HepG2 (cell line): Measurements from ENCODE around the gene RDH8. TPM values are rescaled to one million over a fixed set of nuclear protein-coding genes. Genes with fewer than 3 reads are reported as not detected.

Source experiments
- ATAC-seq: fragments of 200-7000 bp; cut with Tn5 transposase; 3 replicates; pipeline ENCODE4 v1.9.1; 2020; ENCODE audit warnings: mild to moderate bottlenecking, moderate library complexity
- BruUV-seq: library from RNA; stranded (reverse); fragments of 400-500 nt; replicated peaks from 2 replicates; lab custom pipeline; 2021; lab: Mats Ljungman, UMichigan
- CTCF ChIA-PET: fragments of 300-600 bp; formaldehyde crosslinking; extraction: SDS; loops from one replicate; lab custom pipeline; 2021; ENCODE audit warnings: low total read pairs, inconsistent platforms, low intra/inter-chr PET ratio; lab: Yijun Ruan, JAX
- POLR2A ChIA-PET: fragments of 350-600 bp; sonication (Branson Sonifier 250); formaldehyde crosslinking; loops from one replicate; lab custom pipeline; 2020; ENCODE audit warnings: antibody characterized with exemption, inconsistent platforms; lab: Yijun Ruan, JAX
- DNase-seq: peaks from one replicate; pipeline ENCODE4 v3.0.0-alpha.2; 2015; ENCODE audit warnings: low spot score
- FAIRE-seq: peaks from 3 replicates; lab custom pipeline; 2011; peaks lifted over from hg19 to GRCh38; lab: Jason Lieb, UNC
- H2AFZ ChIP-seq: one replicate; pipeline ENCODE4 v1.6.1; 2011; ENCODE audit warnings: low read length, inconsistent platforms
- H3K27ac ChIP-seq: fragments of 300-600 bp; 3 replicates; pipeline ENCODE4 v1.8.0; 2011; ENCODE audit warnings: mixed run types, mild to moderate bottlenecking, mixed read lengths, low read length, inconsistent platforms; ENCODE audit not compliant: insufficient read depth; ENCODE audit errors: extremely low read length
- H3K27me3 ChIP-seq, 2 experiments: fragments of 200-600 bp in 1 of 2; 2 replicates in 1 of 2; 3 replicates in 1 of 2; pipeline versions ENCODE4 v1.6.0 to v1.8.0; 2011; ENCODE audit warnings: low read length in 2 of 2, mild to moderate bottlenecking in 2 of 2, moderate library complexity in 2 of 2, inconsistent platforms in 1 of 2; ENCODE audit not compliant: insufficient read depth in 2 of 2, control insufficient read depth in 1 of 2
- H3K36me3 ChIP-seq, 2 experiments: fragments of 200-600 bp in 1 of 2; replicated peaks in 1 of 2; 2 replicates in 1 of 2; 3 replicates in 1 of 2; pipeline versions ENCODE4 v1.5.1 to v1.8.0; 2011; ENCODE audit warnings: low read length in 2 of 2, inconsistent platforms in 1 of 2; ENCODE audit not compliant: insufficient read depth in 2 of 2, control insufficient read depth in 1 of 2
- H3K4me1 ChIP-seq: 2 replicates; pipeline ENCODE4 v1.5.1; 2012; ENCODE audit warnings: low read length, inconsistent platforms; ENCODE audit not compliant: insufficient read depth
- H3K4me2 ChIP-seq: 2 replicates; pipeline ENCODE4 v1.6.0; 2011; ENCODE audit warnings: low read depth, low read length, inconsistent platforms
- H3K4me3 ChIP-seq, 3 experiments: fragments of 200-600 bp in 1 of 3; sonication (generic), shearing (Covaris generic) in 1 of 3; replicated peaks in 1 of 3; 2 replicates each; pipeline ENCODE4 v1.5.1; 2011 to 2016; ENCODE audit warnings: low read length in 3 of 3, inconsistent platforms in 2 of 3, low read depth in 2 of 3, mild to moderate bottlenecking in 2 of 3, control low read depth in 1 of 3, mixed read lengths in 1 of 3; ENCODE audit not compliant: insufficient read depth in 1 of 3
- H3K79me2 ChIP-seq: one replicate; pipeline ENCODE4 v1.6.1; 2011; ENCODE audit warnings: low read length, inconsistent platforms; ENCODE audit not compliant: insufficient read depth
- H3K9ac ChIP-seq: 2 replicates; pipeline ENCODE4 v1.6.0; 2011; ENCODE audit warnings: mild to moderate bottlenecking, low read depth, low read length, inconsistent platforms; ENCODE audit not compliant: insufficient read depth
- H3K9me3 ChIP-seq: 2 replicates; pipeline ENCODE4 v1.5.1; 2012; ENCODE audit warnings: mild to moderate bottlenecking, low read length
- H4K20me1 ChIP-seq: 2 replicates; pipeline ENCODE4 v1.6.0; 2011; ENCODE audit warnings: inconsistent platforms, mild to moderate bottlenecking, low read length, moderate library complexity; ENCODE audit not compliant: insufficient read depth
- ADNP ChIP-seq: sonication (generic); formaldehyde crosslinking; IDR thresholded peaks from 2 replicates; pipeline ENCODE4 v1.4.0; 2020; ENCODE audit warnings: missing genetic modification reagents
- AGO1 ChIP-seq: fragments of 200-400 bp; formaldehyde crosslinking; IDR thresholded peaks from 2 replicates; pipeline ENCODE4 v1.6.1; 2017; ENCODE audit warnings: mild to moderate bottlenecking, low read depth, low read length, moderate library complexity; ENCODE audit not compliant: poor library complexity, severe bottlenecking
- FOXK1 ChIP-seq: sonication (generic); formaldehyde crosslinking; IDR thresholded peaks from 2 replicates; pipeline ENCODE4 v1.4.0; 2020; ENCODE audit warnings: low read depth, missing genetic modification reagents, borderline replicate concordance
- KLF9 ChIP-seq: IDR thresholded peaks from 2 replicates; pipeline ENCODE4 v1.6.1; 2016; ENCODE audit warnings: low read depth
- MIER3 ChIP-seq: IDR thresholded peaks from 2 replicates; pipeline ENCODE4 v1.6.1; 2016; ENCODE audit warnings: missing compliant biosample characterization, borderline replicate concordance
- PHF21A ChIP-seq: sonication (generic); formaldehyde crosslinking; IDR thresholded peaks from 2 replicates; pipeline ENCODE4 v1.5.0; 2020; ENCODE audit warnings: mild to moderate bottlenecking, missing genetic modification reagents
- POLR2AphosphoS5 ChIP-seq: IDR thresholded peaks from 2 replicates; pipeline ENCODE4 v1.6.1; 2012; ENCODE audit warnings: low read depth, low read length
- ZNF101 ChIP-seq: sonication (generic); formaldehyde crosslinking; IDR thresholded peaks from 2 replicates; pipeline ENCODE4 v1.4.0; 2020; ENCODE audit warnings: mild to moderate bottlenecking, low read depth, missing genetic modification reagents, borderline replicate concordance
- ZNF724P ChIP-seq: sonication (generic); formaldehyde crosslinking; IDR thresholded peaks from 2 replicates; pipeline ENCODE4 v1.8.0; 2022; ENCODE audit warnings: missing genetic modification reagents, borderline replicate concordance
- WGBS: methylation state at CpG from one replicate; pipeline ENCODE4 v1.1.6; 2017; ENCODE audit warnings: low lambda C conversion rate; 5-methylcytosine and 5-hydroxymethylcytosine counted together
- in situ Hi-C: cut with HindIII; loops from 2 replicates; pipeline ENCODE4 v1.10.0; 2017; ENCODE audit warnings: low pct_unique_long_range_greater_than_20kb; ENCODE audit not compliant: extremely low pct_ligation_motif_present
- intact Hi-C: fragments of 100-400 bp; cut with micrococcal nuclease; formaldehyde crosslinking; loops from one replicate; pipeline ENCODE4 v1.10.0; 2022; ENCODE audit not compliant: unreplicated experiment
- polyA plus RNA-seq, 8 experiments: library from polyadenylated mRNA; depleted of rRNA in 3 of 8; stranded (reverse) in 7 of 8; unstranded in 1 of 8; fragments of >200 nt; fragmentation: Illumina TruSeq in 4 of 8; extraction: Trizol in 4 of 8; gene quantifications; 2 replicates each; pipeline versions ENCODE4 v1.2.1 to v1.2.3, GENCODE V29; 2011 to 2016; ENCODE audit warnings: low read depth in 4 of 8, missing spikeins in 1 of 8, mixed read lengths in 1 of 8; ENCODE audit not compliant: insufficient read depth in 1 of 8
- total RNA-seq, 5 experiments: library from RNA; depleted of rRNA; stranded (reverse); fragments of >200 nt; fragmentation: Illumina TruSeq; extraction: Trizol; gene quantifications; 2 replicates each; pipeline ENCODE4 v1.2.3, GENCODE V29; 2016; ENCODE audit warnings: low read depth in 1 of 5

Gene RDH8
- total and polyA plus RNA-seq, 2 of the 13 experiments (the other 11 are each of a cell fraction or from before 2014, with no cell fraction given): not detected

- Histone ChIP-seq H3K27me3 (peaks cover 2 to 38% of the 10 kb centered on the region in 2 experiments), H3K9me3 (no peaks in the 10 kb centered on the region)
- TF ChIP-seq PHF21A (CRISPR knock-in tag) (no peak), ZNF101 (CRISPR knock-in tag) (no peak), MIER3 (no peak)
- TF ChIP-seq, all 625 proteins: peak for 0
- Histone ChIP-seq H4K20me1 (0 out of 2 replicates have a peak, but pooled peaks cover 2% of the 10 kb centered on the region), H2AFZ (no peak overlapping the region), H3K27ac (no peak overlapping the region), H3K9ac (no peak overlapping the region), H3K4me3 (no peak overlapping the region), H3K4me1 (no peaks in the 10 kb centered on the region), H3K36me3 (no peaks in the 10 kb centered on the region), H3K4me2 (no peak overlapping the region), H3K79me2 (no peaks in the 10 kb centered on the region)
- intact Hi-C loops (no loop called here), in situ Hi-C loops (no loop called here)
- ChIA-PET POLR2A (no interaction called here), CTCF (no interaction called here)
- DNase-seq (no peak), ATAC-seq (no peak), FAIRE-seq (no peak)
- WGBS: 36% methylated on average over 9 of the region's 9 CpGs
- BruUV-seq: no TSS peak
Measured at GRCh38 chr19:10010939-10011338, 2.3 kb upstream of the RDH8 start.

GRCh38 chr19:10011974-10012373 is 1.3 kb upstream of the RDH8 start:
- H3K27ac ChIP-seq: no peak overlapping the region
- no peaks in the 10 kb centered on the region for H3K36me3 ChIP-seq
- FAIRE-seq: no peak
- no peaks in the 10 kb centered on the region for H3K4me1 ChIP-seq
- CTCF ChIA-PET: no interaction called here
- 10% methylated on average over 2 of the region's 7 CpGs for WGBS
- no peaks in the 10 kb centered on the region for H3K9me3 ChIP-seq
- H3K79me2 ChIP-seq: no peaks in the 10 kb centered on the region
- ATAC-seq: no peak
- POLR2A ChIA-PET: no interaction called here
- H3K4me3 ChIP-seq: no peak overlapping the region
- H2AFZ ChIP-seq: no peak overlapping the region
- DNase-seq: no peak
- H3K9ac ChIP-seq: no peak overlapping the region
- TF ChIP-seq AGO1 (no peak), ADNP (no peak), FOXK1 (no peak), ZNF724P (CRISPR knock-in tag) (no peak), KLF9 (no peak), POLR2AphosphoS5 (no peak)
- intact Hi-C loops (no loop called here), in situ Hi-C loops (no loop called here)
- H4K20me1 ChIP-seq: 0 out of 2 replicates have a peak, but pooled peaks cover 2% of the 10 kb centered on the region
- no TSS peak for BruUV-seq
- H3K4me2 ChIP-seq: no peak overlapping the region
- peaks cover 2 to 36% of the 10 kb centered on the region in 2 experiments for H3K27me3 ChIP-seq
